Heart left ventricle (tissue), 13 donors: ENCODE data around the gene CKLF.

Experiments
- POLR2A ChIP-seq, 2 donors: fragments of 450-650 bp; IDR thresholded peaks; one replicate each; pipeline ENCODE4 v1.6.1; 2017; ENCODE audit warnings: antibody characterized with exemption in 2 of 2, mild to moderate bottlenecking in 2 of 2, moderate library complexity in 2 of 2
- TF ChIP-seq, protein P1 (sequence below), 12 donors: fragments of 200-600 bp; sonication (generic) in 4 of 12; IDR thresholded peaks; one replicate each; pipeline versions ENCODE4 v1.5.0 to v1.8.0; 2018 to 2022; ENCODE audit warnings: antibody characterized with exemption in 12 of 12, mild to moderate bottlenecking in 5 of 12
- donor health status: ischemic (EF 13 %, LVEDD 7.1; RV severe dilation, severe dysfunction).
- donor health status: DM: no; HTN: yes; CAD: no.
- donor health status: DM: no; HTN: no; CAD: no.
- donor health status: ischemic (EF 25% LVEDD 6.9; RV normal size, moderate dysfunction).
- donor health status: ischemic (EF 25% LVEDD 5.7; RV mildly dilated, moderate dysfunction).
- donor health status: ischemic (EF 35%, LVEDD 5.7; RV mildly dilated, moderate dysfunction).
- donor health status: nonischemic (EF 11% LVEDD 7.7; RV severe dilation, severe dysfunction).
- donor health status: DM: yes; HTN: yes; CAD: no.
- donor health status: PGD.
- donor health status: ischemic (EF 29% LVEDD 5.4; RV normal size, mild dysfunction).
- donor health status: nonischemic (EF 23%, LVEDD 6.1; RV moderate dilation, normal function).

DNA sequence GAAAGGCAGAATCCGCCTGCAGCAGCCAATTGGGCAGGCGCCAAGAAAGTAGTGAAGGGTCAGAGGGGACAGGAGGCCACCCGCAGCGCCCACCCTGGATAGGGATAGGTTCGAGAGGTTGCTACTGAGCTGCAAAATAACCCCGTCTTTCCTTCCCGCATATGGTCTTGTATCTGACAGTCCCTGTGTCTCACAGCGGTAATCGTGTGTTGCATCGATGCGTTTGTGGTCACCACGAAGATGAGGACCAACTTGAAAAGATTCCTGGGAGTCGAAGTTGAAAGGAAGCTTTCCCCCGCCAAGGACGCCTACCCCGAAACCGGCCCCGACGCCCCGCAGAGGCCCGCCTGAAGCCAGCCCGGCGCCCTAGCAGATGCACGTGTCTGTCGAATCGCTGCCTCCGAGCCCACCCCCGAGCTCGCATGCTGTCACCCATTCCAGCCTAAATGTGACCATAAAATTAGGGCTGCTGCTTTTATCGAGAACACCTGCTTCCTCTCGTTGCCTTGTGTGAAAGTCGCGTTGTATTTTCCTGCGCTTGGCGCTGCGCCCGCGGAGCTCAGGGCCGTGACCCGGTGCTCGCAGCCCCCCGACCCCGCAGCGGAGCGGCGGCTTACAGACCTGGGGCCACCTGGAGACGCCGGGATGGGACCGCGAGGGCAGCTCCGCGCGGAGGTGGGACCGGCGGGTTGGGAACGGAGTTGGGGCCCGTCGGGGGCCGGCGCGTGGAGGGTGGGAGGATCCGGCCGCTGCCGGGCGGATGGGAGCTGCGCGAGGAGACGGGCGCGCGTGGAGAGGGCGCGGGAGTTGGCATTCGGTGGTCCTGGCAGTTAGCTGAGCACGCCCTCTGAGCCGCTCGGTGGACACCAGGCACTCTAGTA is 26.5 kb downstream of the CKLF start, which contains the start of gene CMTM2:
- no peak for TF ChIP-seq POLR2A (IDR thresholded peaks at IDR 0.05)
- TF ChIP-seq, protein P1, sequence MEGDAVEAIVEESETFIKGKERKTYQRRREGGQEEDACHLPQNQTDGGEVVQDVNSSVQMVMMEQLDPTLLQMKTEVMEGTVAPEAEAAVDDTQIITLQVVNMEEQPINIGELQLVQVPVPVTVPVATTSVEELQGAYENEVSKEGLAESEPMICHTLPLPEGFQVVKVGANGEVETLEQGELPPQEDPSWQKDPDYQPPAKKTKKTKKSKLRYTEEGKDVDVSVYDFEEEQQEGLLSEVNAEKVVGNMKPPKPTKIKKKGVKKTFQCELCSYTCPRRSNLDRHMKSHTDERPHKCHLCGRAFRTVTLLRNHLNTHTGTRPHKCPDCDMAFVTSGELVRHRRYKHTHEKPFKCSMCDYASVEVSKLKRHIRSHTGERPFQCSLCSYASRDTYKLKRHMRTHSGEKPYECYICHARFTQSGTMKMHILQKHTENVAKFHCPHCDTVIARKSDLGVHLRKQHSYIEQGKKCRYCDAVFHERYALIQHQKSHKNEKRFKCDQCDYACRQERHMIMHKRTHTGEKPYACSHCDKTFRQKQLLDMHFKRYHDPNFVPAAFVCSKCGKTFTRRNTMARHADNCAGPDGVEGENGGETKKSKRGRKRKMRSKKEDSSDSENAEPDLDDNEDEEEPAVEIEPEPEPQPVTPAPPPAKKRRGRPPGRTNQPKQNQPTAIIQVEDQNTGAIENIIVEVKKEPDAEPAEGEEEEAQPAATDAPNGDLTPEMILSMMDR (IDR thresholded peaks at IDR 0.05) = no peak
